HepG2 (cell line): ENCODE measurements around the gene GNG7. TPM values are rescaled to one million over a fixed set of nuclear protein-coding genes. Genes with fewer than 3 reads are reported as not detected.

Source experiments
- ARHGAP35 ChIP-seq: sonication (generic); formaldehyde crosslinking; IDR thresholded peaks from 2 replicates; pipeline ENCODE4 v1.9.0; 2022; ENCODE audit warnings: mild to moderate bottlenecking, inconsistent platforms, moderate library complexity, missing genetic modification reagents, borderline replicate concordance
- CBX2 ChIP-seq, 2 experiments: fragments of 200-600 bp in 1 of 2; sonication (generic); formaldehyde crosslinking in 1 of 2; IDR thresholded peaks; 2 replicates each; pipeline versions ENCODE4 v1.7.0 to v1.8.1; 2018 to 2022; ENCODE audit warnings: low read depth in 2 of 2, low read length in 1 of 2, mild to moderate bottlenecking in 1 of 2, missing genetic modification reagents in 1 of 2
- ZNF720 ChIP-seq: sonication (generic); formaldehyde crosslinking; IDR thresholded peaks from 2 replicates; pipeline ENCODE4 v1.4.0; 2020; ENCODE audit warnings: missing genetic modification reagents
- ZNF768 ChIP-seq: sonication (generic); formaldehyde crosslinking; IDR thresholded peaks from 2 replicates; pipeline ENCODE4 v1.4.0; 2020; ENCODE audit warnings: missing genetic modification reagents
- ZNF772 ChIP-seq: sonication (generic); formaldehyde crosslinking; IDR thresholded peaks from 2 replicates; pipeline ENCODE4 v1.5.0; 2020; ENCODE audit warnings: mild to moderate bottlenecking, missing genetic modification reagents
- ZZZ3 ChIP-seq: sonication (generic); formaldehyde crosslinking; IDR thresholded peaks from 2 replicates; pipeline ENCODE4 v1.4.0; 2020; ENCODE audit warnings: missing genetic modification reagents, mild to moderate bottlenecking, borderline replicate concordance
- polyA plus RNA-seq, 8 experiments: library from polyadenylated mRNA; depleted of rRNA in 3 of 8; stranded (reverse) in 7 of 8; unstranded in 1 of 8; fragments of >200 nt; fragmentation: Illumina TruSeq in 4 of 8; extraction: Trizol in 4 of 8; gene quantifications; 2 replicates each; pipeline versions ENCODE4 v1.2.1 to v1.2.3, GENCODE V29; 2011 to 2016; ENCODE audit warnings: low read depth in 4 of 8, missing spikeins in 1 of 8, mixed read lengths in 1 of 8; ENCODE audit not compliant: insufficient read depth in 1 of 8
- total RNA-seq, 5 experiments: library from RNA; depleted of rRNA; stranded (reverse); fragments of >200 nt; fragmentation: Illumina TruSeq; extraction: Trizol; gene quantifications; 2 replicates each; pipeline ENCODE4 v1.2.3, GENCODE V29; 2016; ENCODE audit warnings: low read depth in 1 of 5
- TF ChIP-seq, protein P1 (sequence below): sonication (generic); formaldehyde crosslinking; IDR thresholded peaks from 2 replicates; pipeline ENCODE4 v1.5.1; 2020; ENCODE audit warnings: mild to moderate bottlenecking, missing genetic modification reagents, moderate library complexity
- TF ChIP-seq, protein P2 (sequence below): sonication (generic); formaldehyde crosslinking; conservative IDR thresholded peaks from 2 replicates; pipeline ENCODE4 v1.4.0; 2020; ENCODE audit warnings: missing genetic modification reagents
- TF ChIP-seq, protein P3 (sequence below): sonication (generic); formaldehyde crosslinking; IDR thresholded peaks from 2 replicates; pipeline ENCODE4 v1.8.0; 2022; ENCODE audit warnings: mild to moderate bottlenecking, missing genetic modification reagents, moderate library complexity

The GNG7 gene
- total and polyA plus RNA-seq, 2 of the 13 experiments (the other 11 are each of a cell fraction or from before 2014, with no cell fraction given) = 1.4 to 3.3 TPM

DNA sequence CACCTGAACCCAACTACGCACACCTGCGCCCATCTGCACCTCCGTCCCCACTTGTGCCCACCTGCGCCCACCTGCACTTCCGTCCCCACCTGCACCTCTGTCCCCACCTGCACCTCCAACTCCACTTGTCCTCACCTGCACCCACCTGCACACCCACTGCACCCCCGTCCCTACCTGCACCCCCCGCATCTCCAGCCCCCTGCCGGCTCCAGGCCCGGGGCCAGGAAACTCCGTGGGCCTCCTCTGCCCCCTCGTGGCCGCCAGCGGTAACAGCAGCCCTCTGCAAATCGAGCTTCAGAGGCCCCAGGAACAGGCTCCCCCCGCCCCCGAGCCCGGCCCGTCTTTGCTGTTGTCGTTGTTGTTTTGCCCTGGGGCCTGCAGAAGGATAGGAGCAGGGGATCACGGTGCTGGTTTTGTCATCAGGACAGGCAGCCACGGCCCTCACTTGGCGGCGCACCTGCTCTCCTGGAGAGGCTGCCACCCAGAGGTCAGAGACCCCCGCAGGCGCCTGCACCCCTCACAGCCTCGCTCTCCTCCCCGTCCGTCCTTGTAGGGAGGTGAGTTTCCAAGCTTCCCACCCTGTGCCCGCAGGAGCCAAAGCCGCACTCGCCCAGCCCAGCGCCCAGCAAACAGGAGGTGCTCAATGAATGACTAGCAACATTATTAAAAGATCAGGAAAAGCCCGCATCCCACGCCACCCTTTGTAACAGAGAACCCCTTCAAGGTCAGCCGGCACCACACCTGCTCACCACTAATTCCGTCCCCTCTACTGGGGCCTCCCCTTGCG is 65.4 kb downstream of the GNG7 start (continued):
- no peak for TF ChIP-seq CBX2 (IDR thresholded peaks at IDR 0.05; ENCODE audit: low read depth, low read length)
- no peak for TF ChIP-seq CBX2 (CRISPR knock-in tag; IDR thresholded peaks at IDR 0.05; ENCODE audit: low read depth)
- no peak for TF ChIP-seq ZNF720
- TF ChIP-seq ARHGAP35 = no peak
- peak; percentile 4; the same call in 1 of the 2 replicates for TF ChIP-seq ZNF768
- TF ChIP-seq, protein P1, sequence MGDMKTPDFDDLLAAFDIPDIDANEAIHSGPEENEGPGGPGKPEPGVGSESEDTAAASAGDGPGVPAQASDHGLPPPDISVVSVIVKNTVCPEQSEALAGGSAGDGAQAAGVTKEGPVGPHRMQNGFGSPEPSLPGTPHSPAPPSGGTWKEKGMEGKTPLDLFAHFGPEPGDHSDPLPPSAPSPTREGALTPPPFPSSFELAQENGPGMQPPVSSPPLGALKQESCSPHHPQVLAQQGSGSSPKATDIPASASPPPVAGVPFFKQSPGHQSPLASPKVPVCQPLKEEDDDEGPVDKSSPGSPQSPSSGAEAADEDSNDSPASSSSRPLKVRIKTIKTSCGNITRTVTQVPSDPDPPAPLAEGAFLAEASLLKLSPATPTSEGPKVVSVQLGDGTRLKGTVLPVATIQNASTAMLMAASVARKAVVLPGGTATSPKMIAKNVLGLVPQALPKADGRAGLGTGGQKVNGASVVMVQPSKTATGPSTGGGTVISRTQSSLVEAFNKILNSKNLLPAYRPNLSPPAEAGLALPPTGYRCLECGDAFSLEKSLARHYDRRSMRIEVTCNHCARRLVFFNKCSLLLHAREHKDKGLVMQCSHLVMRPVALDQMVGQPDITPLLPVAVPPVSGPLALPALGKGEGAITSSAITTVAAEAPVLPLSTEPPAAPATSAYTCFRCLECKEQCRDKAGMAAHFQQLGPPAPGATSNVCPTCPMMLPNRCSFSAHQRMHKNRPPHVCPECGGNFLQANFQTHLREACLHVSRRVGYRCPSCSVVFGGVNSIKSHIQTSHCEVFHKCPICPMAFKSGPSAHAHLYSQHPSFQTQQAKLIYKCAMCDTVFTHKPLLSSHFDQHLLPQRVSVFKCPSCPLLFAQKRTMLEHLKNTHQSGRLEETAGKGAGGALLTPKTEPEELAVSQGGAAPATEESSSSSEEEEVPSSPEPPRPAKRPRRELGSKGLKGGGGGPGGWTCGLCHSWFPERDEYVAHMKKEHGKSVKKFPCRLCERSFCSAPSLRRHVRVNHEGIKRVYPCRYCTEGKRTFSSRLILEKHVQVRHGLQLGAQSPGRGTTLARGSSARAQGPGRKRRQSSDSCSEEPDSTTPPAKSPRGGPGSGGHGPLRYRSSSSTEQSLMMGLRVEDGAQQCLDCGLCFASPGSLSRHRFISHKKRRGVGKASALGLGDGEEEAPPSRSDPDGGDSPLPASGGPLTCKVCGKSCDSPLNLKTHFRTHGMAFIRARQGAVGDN (CRISPR knock-in tag) = peak; percentile 61
- no peak for TF ChIP-seq ZNF772 (CRISPR knock-in tag)
- TF ChIP-seq, protein P2, sequence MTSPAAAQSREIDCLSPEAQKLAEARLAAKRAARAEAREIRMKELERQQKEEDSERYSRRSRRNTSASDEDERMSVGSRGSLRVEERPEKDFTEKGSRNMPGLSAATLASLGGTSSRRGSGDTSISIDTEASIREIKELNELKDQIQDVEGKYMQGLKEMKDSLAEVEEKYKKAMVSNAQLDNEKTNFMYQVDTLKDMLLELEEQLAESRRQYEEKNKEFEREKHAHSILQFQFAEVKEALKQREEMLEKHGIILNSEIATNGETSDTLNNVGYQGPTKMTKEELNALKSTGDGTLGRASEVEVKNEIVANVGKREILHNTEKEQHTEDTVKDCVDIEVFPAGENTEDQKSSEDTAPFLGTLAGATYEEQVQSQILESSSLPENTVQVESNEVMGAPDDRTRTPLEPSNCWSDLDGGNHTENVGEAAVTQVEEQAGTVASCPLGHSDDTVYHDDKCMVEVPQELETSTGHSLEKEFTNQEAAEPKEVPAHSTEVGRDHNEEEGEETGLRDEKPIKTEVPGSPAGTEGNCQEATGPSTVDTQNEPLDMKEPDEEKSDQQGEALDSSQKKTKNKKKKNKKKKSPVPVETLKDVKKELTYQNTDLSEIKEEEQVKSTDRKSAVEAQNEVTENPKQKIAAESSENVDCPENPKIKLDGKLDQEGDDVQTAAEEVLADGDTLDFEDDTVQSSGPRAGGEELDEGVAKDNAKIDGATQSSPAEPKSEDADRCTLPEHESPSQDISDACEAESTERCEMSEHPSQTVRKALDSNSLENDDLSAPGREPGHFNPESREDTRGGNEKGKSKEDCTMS (CRISPR knock-in tag) = no peak
- no peak for TF ChIP-seq ZZZ3 (CRISPR knock-in tag)
- TF ChIP-seq, protein P3, sequence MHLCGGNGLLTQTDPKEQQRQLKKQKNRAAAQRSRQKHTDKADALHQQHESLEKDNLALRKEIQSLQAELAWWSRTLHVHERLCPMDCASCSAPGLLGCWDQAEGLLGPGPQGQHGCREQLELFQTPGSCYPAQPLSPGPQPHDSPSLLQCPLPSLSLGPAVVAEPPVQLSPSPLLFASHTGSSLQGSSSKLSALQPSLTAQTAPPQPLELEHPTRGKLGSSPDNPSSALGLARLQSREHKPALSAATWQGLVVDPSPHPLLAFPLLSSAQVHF (CRISPR knock-in tag) = no peak
- TF ChIP-seq, all 625 proteins: peak for 54
